Fibroblast of lung (primary cell): ENCODE results near the gene BCL2. TPM values are rescaled to one million over a fixed set of nuclear protein-coding genes. Genes with fewer than 3 reads are reported as not detected.

Experiments
- DNase-seq, 2 donors: peaks; one replicate each; pipeline versions ENCODE4 v3.0.0 to v3.0.0-alpha.2; 2010; ENCODE audit warnings: low read depth in 2 of 2
- H2AFZ ChIP-seq: 2 replicates; pipeline ENCODE4 v1.5.1; 2012; ENCODE audit warnings: low read length, control low read depth, inconsistent platforms
- H3K27ac ChIP-seq: 2 replicates; pipeline ENCODE4 v1.5.1; 2011; ENCODE audit warnings: low read length, control low read depth; ENCODE audit not compliant: insufficient read depth
- H3K27me3 ChIP-seq: 2 replicates; pipeline ENCODE4 v1.5.1; 2011; ENCODE audit warnings: mild to moderate bottlenecking, low read length; ENCODE audit not compliant: control insufficient read depth, insufficient read depth
- H3K36me3 ChIP-seq: 2 replicates; pipeline ENCODE4 v1.5.1; 2011; ENCODE audit warnings: low read length; ENCODE audit not compliant: control insufficient read depth, insufficient read depth
- H3K4me1 ChIP-seq: 2 replicates; pipeline ENCODE4 v1.5.1; 2011; ENCODE audit warnings: low read length; ENCODE audit not compliant: control insufficient read depth, insufficient read depth; ENCODE audit errors: extremely low read depth
- H3K4me2 ChIP-seq: 2 replicates; pipeline ENCODE4 v1.5.1; 2011; ENCODE audit warnings: low read length, control low read depth; ENCODE audit not compliant: insufficient read depth; ENCODE audit errors: extremely low read depth
- H3K4me3 ChIP-seq, 4 experiments: fragments of 200-600 bp in 1 of 4; sonication (generic) in 1 of 4; replicated peaks in 1 of 4; 2 replicates each; pipeline ENCODE4 v1.5.1; 2011 to 2016; ENCODE audit warnings: low read length in 4 of 4, low read depth in 3 of 4, mild to moderate bottlenecking in 3 of 4, control low read depth in 2 of 4, inconsistent platforms in 1 of 4, mixed read lengths in 1 of 4; ENCODE audit not compliant: insufficient read depth in 1 of 4; ENCODE audit errors: control extremely low read depth in 1 of 4
- H3K79me2 ChIP-seq: 2 replicates; pipeline ENCODE4 v1.5.1; 2012; ENCODE audit warnings: mild to moderate bottlenecking, low read length, inconsistent platforms; ENCODE audit not compliant: control insufficient read depth, insufficient read depth
- H3K9ac ChIP-seq: 2 replicates; pipeline ENCODE4 v1.5.1; 2011; ENCODE audit warnings: mild to moderate bottlenecking, low read length, control low read depth; ENCODE audit not compliant: insufficient read depth
- H3K9me3 ChIP-seq: 2 replicates; pipeline ENCODE4 v1.5.1; 2012; ENCODE audit warnings: low read depth, low read length; ENCODE audit not compliant: control insufficient read depth, insufficient read depth
- H4K20me1 ChIP-seq: 2 replicates; pipeline ENCODE4 v1.5.1; 2011; ENCODE audit warnings: low read length; ENCODE audit not compliant: control insufficient read depth, insufficient read depth; ENCODE audit errors: extremely low read depth
- CTCF ChIP-seq, 2 donors: IDR thresholded peaks in 1 of 2; conservative IDR thresholded peaks in 1 of 2; 1 replicate in 1 of 2; 2 replicates in 1 of 2; pipeline ENCODE4 v1.5.1; 2011 to 2012; ENCODE audit warnings: low read length in 2 of 2, control low read depth in 1 of 2, inconsistent platforms in 1 of 2, low read depth in 1 of 2, mild to moderate bottlenecking in 1 of 2
- EZH2 ChIP-seq: IDR thresholded peaks from 2 replicates; pipeline ENCODE4 v1.5.1; 2012; ENCODE audit warnings: low read length, control low read depth, mild to moderate bottlenecking; ENCODE audit errors: missing control alignments
- polyA plus RNA-seq, 2 donors: library from polyadenylated mRNA; depleted of rRNA in 1 of 2; stranded (reverse) in 1 of 2; unstranded in 1 of 2; fragments of >200 nt; gene quantifications; 2 replicates each; pipeline ENCODE4 v1.2.1, GENCODE V29; 2011 to 2012; ENCODE audit warnings: missing spikeins in 1 of 2
- total RNA-seq: library from RNA; depleted of rRNA; stranded (reverse); fragments of >200 nt; gene quantifications from 2 replicates; pipeline ENCODE4 v1.2.1, GENCODE V29; 2014

BCL2 gene
- total and polyA plus RNA-seq, 2 donors (not counting 1 experiment from before 2014, with no cell fraction given), result 1.5 to 3.6 TPM

- Histone ChIP-seq H3K9ac (no peak overlapping the region), H3K9me3 (no peaks in the 10 kb centered on the region), H4K20me1 (no peaks in the 10 kb centered on the region), H3K4me1 (no peaks in the 10 kb centered on the region), H3K27me3 (no peaks in the 10 kb centered on the region), H3K4me2 (no peak overlapping the region), H3K27ac (no peak overlapping the region), H3K4me3 (no peak overlapping the region), H3K79me2 (no peaks in the 10 kb centered on the region), H3K36me3 (no peaks in the 10 kb centered on the region), H2AFZ (no peak overlapping the region)
- TF ChIP-seq CTCF (conservative IDR thresholded peaks at IDR 0.05 in 1 of 2, IDR thresholded peaks at IDR 0.05 in 1 of 2; ENCODE audit: low read depth in 1 of 2, low read length in 2 of 2), result no peak
- TF ChIP-seq EZH2, result no peak
- no peak for DNase-seq
Observed at GRCh38 chr18:63102941-63103744, 216.4 kb downstream of the BCL2 start.

DNA sequence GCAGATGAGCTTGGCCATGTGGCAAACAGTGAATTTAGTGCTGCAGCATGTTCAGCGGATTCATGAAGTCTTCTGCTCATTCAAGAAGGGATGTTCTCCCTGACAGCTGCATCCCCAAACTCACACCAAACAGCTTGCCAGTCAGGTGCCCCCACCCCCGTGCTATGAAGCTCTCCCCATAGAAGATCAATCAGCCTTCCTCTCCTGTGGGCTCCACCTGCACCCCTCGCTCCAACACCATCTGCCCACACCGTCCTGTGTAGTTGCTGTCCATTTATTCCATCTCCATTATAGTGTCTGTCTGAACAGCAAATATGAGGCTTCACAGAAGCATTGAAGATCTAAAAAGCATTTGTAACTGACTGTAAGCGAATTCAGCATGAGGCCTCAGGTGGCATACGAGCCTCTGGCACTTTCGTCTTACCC is 218.9 kb downstream of the BCL2 start:
- TF ChIP-seq EZH2, result no peak
- TF ChIP-seq CTCF (conservative IDR thresholded peaks at IDR 0.05 in 1 of 2, IDR thresholded peaks at IDR 0.05 in 1 of 2; ENCODE audit: low read depth in 1 of 2, low read length in 2 of 2), result no peak
- H4K20me1 ChIP-seq, result no peaks in the 10 kb centered on the region
- H3K4me1 ChIP-seq, result no peaks in the 10 kb centered on the region
- no peak for DNase-seq
- peaks cover 2% of the 10 kb centered on the region for H3K27me3 ChIP-seq
- H3K27ac ChIP-seq, result no peak overlapping the region
- H3K4me3 ChIP-seq, result no peak overlapping the region
- H3K36me3 ChIP-seq, result no peaks in the 10 kb centered on the region
- no peak overlapping the region for H3K4me2 ChIP-seq
- no peak overlapping the region for H2AFZ ChIP-seq
- H3K9me3 ChIP-seq, result no peaks in the 10 kb centered on the region
- no peak overlapping the region for H3K9ac ChIP-seq
- H3K79me2 ChIP-seq, result no peaks in the 10 kb centered on the region

GRCh38 chr18:63099848-63100629 is 219.5 kb downstream of the BCL2 start:
- Histone ChIP-seq H3K27ac (no peak overlapping the region), H3K27me3 (peaks cover 5% of the 10 kb centered on the region), H3K4me3 (no peak overlapping the region), H3K9ac (no peak overlapping the region), H4K20me1 (no peaks in the 10 kb centered on the region), H3K9me3 (no peaks in the 10 kb centered on the region), H3K36me3 (no peaks in the 10 kb centered on the region), H3K79me2 (no peaks in the 10 kb centered on the region), H3K4me1 (no peaks in the 10 kb centered on the region), H2AFZ (no peak overlapping the region), H3K4me2 (no peak overlapping the region)
- TF ChIP-seq EZH2 (no peak), CTCF (conservative IDR thresholded peaks at IDR 0.05 in 1 of 2, IDR thresholded peaks at IDR 0.05 in 1 of 2; ENCODE audit: low read depth in 1 of 2, low read length in 2 of 2) (no peak)
- DNase-seq, result peak in 1 of 2 donors; percentile 18
